Epithelial cell of esophagus (primary cell): ENCODE results near the gene INTS11.

Source experiments
- DNase-seq: peaks from one replicate; pipeline ENCODE4 v3.0.0; 2010; ENCODE audit warnings: low read depth
- H3K4me3 ChIP-seq: 2 replicates; pipeline ENCODE4 v1.5.1; 2011; ENCODE audit warnings: mild to moderate bottlenecking, low read length, control low read depth
- CTCF ChIP-seq: IDR thresholded peaks from 2 replicates; pipeline ENCODE4 v1.5.1; 2011; ENCODE audit warnings: low read depth, mild to moderate bottlenecking, low read length, control low read depth, inconsistent platforms; ENCODE audit not compliant: insufficient read depth; ENCODE audit errors: missing control alignments

INTS11 gene

GRCh38 chr1:1327291-1327690 lies 2.8 kb upstream of the INTS11 start:
- no peak for DNase-seq
- TF ChIP-seq CTCF, result no peak
- H3K4me3 ChIP-seq, result no peak overlapping the region

DNA sequence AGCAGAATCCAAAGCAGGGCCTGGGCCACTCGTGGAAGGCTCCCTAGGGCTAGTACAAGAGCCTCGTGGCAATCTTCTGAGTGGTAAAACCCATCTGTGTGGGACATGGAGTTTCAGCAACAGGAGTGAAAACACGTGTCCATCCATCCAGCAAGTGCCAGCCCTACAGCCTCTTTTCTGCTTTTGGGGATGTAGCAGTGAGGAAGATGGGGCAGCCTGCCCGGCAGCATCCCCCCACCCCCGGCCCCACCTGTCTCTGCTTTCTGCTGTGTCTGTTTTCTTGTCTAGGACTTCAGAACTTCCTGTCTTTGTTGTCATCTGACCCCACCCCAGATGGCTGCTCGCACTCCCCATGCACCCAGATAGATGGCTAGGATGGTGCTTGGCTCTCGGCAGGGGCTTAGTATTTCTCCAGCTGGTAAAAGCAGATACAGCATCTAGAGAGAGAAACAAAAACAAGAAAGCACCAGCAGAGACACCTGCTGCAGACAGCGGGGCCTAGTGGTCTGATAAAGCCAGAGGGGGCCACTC lies 1.7 kb upstream of the INTS11 start:
- H3K4me3 ChIP-seq, result peak overlapping the region; percentile 78
- no peak for DNase-seq
- no peak for TF ChIP-seq CTCF

DNA sequence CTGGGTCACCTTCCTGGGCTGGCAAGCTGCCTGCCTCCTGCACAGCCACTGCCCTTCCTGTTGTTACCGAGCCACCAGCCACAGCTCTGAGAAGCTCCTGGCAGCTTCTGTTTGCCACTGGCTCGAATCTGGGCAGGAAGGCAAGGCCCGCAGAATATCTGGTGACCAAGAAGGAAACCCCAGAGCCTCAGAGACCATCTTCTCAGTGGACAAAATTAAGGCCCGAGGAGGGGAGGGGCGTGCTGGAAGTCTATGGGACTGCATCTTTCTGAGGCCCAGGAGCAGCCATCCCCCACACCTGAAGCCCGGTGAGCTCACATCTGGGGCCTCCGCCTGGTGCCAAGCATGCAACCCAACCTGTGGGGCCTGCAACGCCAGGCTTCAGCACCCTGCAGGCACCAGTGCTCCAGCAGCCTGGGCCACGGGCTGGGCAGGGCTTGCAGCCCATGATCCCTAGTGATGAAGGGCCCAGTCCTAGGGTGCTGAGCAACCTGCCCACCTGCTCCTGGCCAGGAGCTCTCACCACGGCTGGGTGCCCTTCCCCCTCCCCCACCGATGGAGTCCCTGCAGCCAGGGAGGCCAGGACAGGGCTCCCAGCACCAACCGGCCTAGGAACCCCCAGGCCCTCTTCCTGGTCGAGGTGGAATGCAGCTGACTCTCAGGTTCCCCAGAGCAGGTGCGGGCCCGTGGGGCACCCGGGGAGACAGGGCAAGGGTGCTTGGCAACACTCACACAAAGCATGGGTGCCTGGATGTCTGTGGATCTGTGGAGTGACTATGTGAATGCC lies 1.0 kb upstream of the INTS11 start:
- H3K4me3 ChIP-seq, result peak overlapping the region; percentile 78
- DNase-seq, result peak; percentile 73
- no peak for TF ChIP-seq CTCF

DNA sequence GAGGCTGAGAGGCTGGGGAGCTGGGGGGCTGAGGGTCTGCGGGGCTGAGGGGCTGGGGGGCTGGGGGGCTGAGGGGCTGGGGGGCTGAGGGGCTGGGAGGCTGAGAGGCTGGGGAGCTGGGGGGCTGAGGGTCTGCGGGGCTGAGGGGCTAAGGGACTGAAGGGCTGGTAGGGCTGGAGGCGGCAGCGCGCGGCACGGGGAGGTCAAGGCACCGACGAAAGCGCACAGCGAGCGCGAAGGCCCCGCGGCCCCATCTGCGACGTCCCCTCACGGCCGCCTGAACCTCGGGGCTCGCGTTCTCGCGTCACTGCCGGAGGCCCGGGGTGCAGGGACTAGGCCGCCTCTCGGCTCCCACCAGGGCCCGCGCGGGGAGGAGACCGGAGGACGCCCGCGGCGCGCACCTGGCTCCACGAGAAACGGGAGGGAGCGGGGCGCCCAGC lies 356 bp downstream of the INTS11 start:
- TF ChIP-seq CTCF, result no peak
- DNase-seq, result no peak
- H3K4me3 ChIP-seq, result peak overlapping the region; percentile 67

DNA sequence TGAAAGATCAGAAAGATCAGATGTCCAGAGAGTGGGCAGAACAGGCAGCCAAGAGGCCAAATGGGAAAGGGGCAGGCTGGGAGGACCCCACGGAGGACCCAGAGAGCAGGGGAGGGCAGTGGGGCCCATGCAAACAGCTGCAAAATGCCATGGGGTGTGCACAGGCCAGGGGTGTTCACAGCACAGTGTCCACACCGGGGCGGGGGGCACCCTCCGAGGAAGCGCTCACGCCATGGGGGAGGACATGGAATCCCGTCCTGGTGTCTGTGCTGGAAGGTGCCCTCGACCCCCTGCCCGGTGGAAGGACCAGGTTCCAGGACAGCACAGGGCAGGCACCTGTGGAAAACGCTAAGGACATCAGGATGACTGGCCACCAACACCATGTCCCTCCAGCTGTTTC lies 1.5 kb downstream of the INTS11 start:
- H3K4me3 ChIP-seq, result no peak overlapping the region
- TF ChIP-seq CTCF, result no peak
- DNase-seq, result no peak

DNA sequence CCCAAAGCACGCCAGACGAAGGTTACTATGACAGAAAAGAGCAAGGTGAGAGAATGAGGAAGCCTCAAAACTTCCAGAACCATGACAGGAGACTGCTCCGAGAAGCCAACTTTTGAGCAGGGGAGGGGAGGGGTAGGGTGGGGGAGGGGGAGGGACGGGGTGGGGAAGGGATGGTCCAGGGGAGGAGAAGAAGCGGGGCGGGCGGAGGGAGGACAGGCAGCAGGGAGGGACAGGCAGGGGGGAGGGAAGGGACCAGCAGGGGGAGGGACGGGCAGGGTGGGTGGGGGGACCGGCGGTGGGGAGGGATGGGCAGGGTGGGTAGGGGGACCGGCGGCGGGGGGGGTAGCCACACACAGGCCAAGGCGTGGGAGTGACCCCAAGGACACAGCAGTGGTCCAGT lies 2.0 kb downstream of the INTS11 start:
- H3K4me3 ChIP-seq, result no peak overlapping the region
- no peak for DNase-seq
- TF ChIP-seq CTCF, result no peak

DNA sequence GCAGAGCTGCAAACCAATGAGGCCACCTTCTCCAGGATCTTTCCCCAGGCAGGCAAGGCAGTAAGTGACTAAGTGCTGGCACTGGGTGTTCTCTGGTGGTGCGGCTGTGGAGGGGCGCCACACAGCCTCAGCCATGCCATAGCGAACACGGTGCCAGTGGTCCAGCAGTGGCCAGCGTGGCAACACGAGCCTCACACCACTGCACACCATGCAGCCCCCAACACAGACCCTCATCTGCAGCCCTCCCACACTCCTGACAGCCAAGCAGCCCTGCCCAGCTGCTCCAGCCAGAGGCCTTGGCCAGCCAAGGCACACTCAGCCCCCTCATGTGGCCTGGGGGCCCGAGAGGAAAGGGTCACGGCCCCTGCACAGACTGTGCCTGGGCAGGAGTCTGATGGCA lies 3.0 kb downstream of the INTS11 start:
- H3K4me3 ChIP-seq, result no peak overlapping the region
- DNase-seq, result no peak
- TF ChIP-seq CTCF, result no peak
